Measurements from ENCODE around the gene WNT2.
"Not testable (repeated sequence)": the region's sequence is repeated elsewhere in the genome, so short reads cannot be mapped to it uniquely, and the experiment has no call there.

Gene WNT2

DNA sequence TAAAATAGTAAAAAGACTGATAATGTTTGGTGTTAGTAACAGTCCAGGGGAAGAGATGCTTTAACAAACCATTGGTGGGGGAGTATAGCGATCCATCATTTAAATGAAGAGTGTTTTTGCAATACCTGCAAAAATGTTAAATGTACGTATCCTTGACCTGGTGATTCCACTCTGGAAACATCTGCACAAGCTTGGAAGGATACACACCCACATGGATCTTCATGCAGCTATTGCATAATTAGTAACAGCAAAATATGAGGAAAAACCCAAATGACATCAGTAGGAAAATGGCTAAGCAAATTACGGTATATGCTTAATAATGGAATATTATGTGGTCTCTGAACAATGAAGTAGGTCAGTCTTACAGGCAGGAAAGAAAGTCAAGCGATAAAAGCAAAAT is 20.5 kb downstream of the WNT2 start:
- no peak for DNase-seq

DNA sequence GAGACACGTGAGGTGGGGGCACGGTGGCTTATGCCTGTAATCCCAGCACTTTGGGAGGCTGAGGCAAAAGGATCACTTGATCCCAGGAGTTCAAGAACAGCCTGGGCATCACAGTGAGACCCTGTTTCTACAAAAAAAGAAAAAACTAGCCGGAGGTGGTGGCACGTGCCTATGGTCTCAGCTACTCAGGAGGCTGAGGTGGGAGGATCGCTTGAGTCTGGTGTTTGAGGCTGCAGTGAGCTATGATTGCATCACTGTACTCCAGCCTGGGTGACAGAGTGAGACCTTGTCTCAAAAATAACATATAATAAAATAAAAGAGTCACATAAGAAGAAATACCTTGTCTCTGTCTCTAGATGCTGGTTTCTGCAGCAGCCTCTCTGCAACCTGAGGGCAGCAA is 22.4 kb downstream of the WNT2 start:
- DNase-seq = not testable (repeated sequence)

DNA sequence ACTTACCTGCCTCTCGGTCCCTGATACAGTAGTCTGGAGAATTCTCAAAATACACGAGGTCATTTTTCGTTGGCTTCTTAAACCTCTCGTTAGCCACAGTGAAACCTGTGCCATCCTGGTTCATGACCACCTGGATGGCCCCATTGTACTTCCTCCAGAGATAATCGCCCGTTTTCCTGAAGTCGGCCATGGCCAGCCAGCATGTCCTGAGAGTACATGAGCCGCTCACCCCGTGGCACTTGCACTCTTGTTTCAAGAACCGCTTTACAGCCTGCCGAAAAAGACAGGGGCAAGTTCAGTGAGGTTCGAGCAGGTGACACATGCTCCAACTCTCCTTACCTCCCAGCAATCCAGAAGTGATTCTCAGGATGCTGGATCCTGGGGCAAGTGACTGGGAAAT is 25.3 kb downstream of the WNT2 start:
- DNase-seq = no peak

- DNase-seq = no peak
Observed at GRCh38 chr7:117296066-117296465, 26.8 kb downstream of the WNT2 start.

DNA sequence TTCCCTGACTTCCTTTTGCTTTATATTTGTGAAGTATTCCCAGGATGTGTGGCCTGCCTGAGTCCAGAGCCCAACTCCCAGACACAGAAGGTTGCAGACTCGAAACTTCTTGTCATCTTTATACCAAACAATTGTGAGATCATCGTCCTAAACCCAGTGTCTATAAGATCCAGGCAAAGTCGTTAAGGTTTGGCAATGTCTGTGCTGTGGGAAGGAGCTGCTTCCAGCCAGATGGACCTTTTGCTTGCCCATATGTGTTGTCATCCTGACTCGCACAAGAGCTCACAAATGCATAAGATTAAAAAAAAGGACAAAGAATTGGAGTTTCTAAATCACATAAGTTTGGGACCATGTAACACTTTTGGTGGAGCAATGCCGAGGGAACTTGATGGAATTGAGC is 37.0 kb downstream of the WNT2 start:
- no peak for DNase-seq

DNA sequence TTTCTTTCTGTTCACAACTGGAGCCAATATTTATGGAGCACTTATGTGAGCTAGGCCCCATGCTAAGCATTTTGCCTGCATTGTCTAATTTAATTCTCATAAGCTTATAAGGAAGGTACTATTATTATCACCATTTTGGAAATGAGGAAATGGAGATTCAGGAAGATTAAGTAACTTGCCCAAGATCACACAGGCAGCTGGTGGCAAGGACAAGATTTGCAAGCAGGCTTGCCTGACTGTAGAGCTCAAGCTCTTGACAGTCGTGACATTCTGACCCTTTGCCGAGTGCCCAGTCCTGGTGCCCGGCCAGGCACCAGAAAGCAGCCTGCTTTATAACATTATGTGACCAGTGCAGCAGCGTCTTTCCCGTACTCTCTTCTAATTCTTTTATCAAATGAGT is 38.2 kb downstream of the WNT2 start:
- DNase-seq = no peak

GRCh38 chr7:117283779-117284178 is 39.1 kb downstream of the WNT2 start:
- no peak for DNase-seq

DNA sequence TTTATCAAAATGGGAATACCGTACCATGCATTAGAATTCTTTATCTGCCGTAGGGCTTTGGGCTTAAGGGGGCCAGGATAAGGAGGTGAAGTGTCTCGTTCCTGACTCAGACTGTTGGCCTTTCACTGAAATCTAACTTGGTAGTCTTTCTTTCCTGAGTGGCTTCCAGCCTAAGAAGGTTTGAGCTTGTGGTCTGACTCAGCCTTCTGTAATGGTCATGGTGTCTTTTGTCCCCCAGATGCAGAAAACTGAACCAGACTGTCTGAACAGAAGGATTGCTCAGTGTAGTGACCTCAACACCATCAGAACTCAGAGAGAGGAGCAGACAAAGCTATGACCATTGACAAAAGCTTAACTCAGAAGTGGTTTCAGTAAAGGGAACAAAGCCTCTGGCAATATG is 39.5 kb downstream of the WNT2 start:
- no peak for DNase-seq

DNA sequence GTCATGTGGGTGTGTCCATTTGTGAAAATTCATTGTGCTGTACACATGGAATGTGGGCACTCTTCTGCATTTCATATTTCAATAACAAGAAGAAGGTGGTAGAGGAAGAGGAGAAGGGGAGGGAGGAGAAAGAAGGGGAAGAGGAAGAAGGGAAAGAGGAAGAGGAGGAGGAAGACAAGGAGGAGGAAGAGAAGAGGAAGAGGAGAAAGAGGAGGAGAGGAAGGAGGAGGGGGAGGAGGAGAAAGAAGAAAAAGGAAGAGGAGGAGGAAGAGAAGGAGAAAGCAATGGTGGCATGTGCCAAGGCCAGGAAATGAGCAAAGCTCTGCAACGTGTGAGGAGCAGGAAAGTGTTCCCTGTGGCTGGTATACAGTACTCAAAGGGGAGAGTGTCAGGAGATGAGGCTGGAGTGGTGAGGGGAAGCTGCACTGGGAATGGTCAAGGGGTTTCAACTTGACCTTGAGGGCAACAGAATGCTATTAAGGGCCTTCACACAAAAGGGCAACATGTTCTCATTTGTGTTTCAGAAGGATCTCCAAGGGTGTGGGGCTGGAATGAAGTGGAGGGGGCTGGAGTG is 40.5 kb downstream of the WNT2 start:
- no peak for DNase-seq

DNA sequence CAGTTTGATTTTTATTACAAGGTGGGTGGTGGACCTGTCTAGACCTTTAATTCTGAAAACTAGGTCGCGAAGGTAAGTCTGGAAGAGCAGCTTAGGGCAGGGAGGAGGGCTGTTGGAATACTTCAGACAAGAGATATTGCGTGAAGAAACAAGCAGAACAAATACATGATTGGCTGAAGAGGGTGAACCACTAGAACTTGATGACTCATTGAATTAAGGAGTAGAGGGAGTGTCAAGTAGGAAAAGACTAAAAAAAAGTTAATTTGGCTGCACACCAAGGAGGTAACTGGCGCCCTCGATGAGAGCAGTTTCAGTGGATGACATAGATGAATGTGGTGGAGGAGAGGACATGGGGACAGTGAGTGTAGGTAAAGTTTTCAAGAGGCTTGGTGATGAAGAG is 41.3 kb downstream of the WNT2 start:
- no peak for DNase-seq

GRCh38 chr7:117279931-117280557 is 42.8 kb downstream of the WNT2 start:
- no peak for DNase-seq

GRCh38 chr7:117279203-117279602 is 43.7 kb downstream of the WNT2 start:
- DNase-seq = no peak

- no peak for DNase-seq
Observed at GRCh38 chr7:117278040-117278439, 44.8 kb downstream of the WNT2 start.

- DNase-seq = no peak
Observed at GRCh38 chr7:117277576-117277975, 45.3 kb downstream of the WNT2 start.

- DNase-seq = no peak
Observed at GRCh38 chr7:117274951-117275350, 47.9 kb downstream of the WNT2 start.

GRCh38 chr7:117273814-117274225 is 49.0 kb downstream of the WNT2 start:
- no peak for DNase-seq

GRCh38 chr7:117273325-117273724 is 49.5 kb downstream of the WNT2 start:
- DNase-seq = no peak

- no peak for DNase-seq
Observed at GRCh38 chr7:117272017-117272759, 50.7 kb downstream of the WNT2 start.

DNA sequence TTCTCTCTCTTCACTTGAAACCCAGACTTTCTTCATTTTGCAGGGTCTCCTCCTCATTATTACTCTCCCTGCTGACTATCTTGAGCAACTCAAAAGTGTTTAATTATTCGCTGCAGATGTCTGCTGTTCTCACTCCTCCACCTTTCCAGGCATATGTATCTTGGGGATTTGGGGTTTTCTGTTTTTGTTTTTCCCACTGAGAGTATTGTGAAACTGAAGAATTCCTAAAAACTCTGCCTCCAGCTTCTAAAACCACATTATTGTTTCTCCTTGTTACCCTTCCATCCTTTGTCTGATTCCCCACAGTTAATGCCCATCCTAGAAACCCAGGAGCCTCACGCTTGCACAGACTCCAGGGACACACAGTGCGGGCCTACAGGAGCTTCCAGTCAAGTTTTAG is 51.3 kb downstream of the WNT2 start:
- DNase-seq = no peak

DNA sequence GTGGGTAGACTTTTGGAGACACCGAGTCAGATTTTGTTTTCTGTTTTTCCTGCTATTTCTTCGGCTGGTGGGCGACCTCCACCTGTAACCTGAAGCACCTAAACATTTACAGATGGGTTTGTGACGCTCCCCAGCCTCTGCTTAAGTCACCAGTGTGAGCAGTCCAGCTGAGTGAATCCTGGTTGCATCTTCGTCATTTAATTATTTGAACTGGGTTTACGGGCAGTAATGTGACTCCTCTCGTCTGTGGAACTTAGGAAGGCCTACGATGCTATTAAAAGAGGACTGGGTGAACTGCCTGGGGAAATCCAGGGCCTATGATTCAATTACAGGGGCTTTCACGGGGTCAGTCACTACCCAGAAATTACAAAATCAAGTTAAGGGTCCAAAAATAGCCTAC is 52.5 kb downstream of the WNT2 start:
- no peak for DNase-seq

GRCh38 chr7:117269886-117270285 is 53.0 kb downstream of the WNT2 start:
- DNase-seq = no peak

GRCh38 chr7:117269417-117269816 is 53.4 kb downstream of the WNT2 start:
- DNase-seq = no peak

DNA sequence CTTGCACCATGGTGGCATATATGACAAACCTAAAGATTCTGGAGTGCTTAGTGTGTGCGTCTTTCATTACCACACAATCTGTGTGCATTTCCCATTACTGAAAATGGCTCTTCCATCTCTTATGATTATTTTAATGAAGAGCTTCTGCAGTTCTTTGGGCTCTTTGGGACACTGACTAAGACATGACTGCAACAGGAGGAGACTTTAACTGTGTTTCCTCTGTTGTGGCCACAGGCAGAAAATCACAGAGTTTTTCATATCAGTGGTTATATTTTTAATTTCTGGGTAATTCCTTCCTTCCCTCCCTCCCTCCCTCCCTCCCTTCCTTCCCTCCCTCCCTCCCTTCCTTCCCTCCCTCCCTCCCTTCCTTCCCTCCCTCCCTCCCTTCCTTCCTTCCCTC is 58.1 kb downstream of the WNT2 start:
- no peak for DNase-seq

- DNase-seq = no peak
Observed at GRCh38 chr7:117262546-117262945, 60.3 kb downstream of the WNT2 start.

DNA sequence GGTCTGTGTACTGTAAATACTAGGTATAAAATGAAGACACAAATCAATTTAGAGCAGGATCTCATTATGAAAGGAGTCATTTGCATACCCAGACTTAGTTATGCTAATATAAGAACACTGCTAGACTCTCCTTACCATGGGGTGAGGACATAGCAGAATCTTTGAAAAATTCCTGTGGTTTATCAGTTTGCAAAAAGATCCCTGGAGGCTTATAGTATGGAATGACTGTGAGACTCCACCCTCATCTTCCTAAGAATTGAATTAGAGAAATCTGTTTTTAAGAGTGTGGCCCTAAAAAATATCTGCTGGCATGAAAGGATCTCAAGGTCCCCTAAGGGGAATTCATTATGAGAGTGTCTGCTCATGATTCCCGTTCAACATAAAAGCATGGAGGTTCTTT is 63.2 kb downstream of the WNT2 start:
- DNase-seq = no peak

All from DMS 273 treated with DMSO at 0.1 percent for 48 hours (cell line).